Measurements from ENCODE around the gene FAM168A. TPM values are rescaled to one million over a fixed set of nuclear protein-coding genes. Genes with fewer than 3 reads are reported as not detected.

FAM168A gene
- total RNA-seq, 1 experiment from 2014 or later = 21.1 TPM

- H3K27me3 Mint-ChIP-seq (ENCODE audit: low read depth) = peaks cover 15% of the 10 kb centered on the region
- no peak overlapping the region for H3K9ac ChIP-seq (ENCODE audit: extremely low read depth, insufficient read length, low read length)
These were observed 43.8 kb upstream of the FAM168A start for GRCh38 chr11:73641668-73642067.

More at GRCh38 chr11:73641668-73642067, 43.8 kb upstream of the FAM168A start:
- Histone ChIP-seq H3K23me2 (ENCODE audit: insufficient read length, low read depth, low read length, poor library complexity, severe bottlenecking) (peaks cover 12% of the 10 kb centered on the region), H3K4me2 (ENCODE audit: insufficient read depth, insufficient read length, low read length) (no peak overlapping the region), H2BK20ac (ENCODE audit: low read depth, low read length, poor library complexity, severe bottlenecking) (no peak overlapping the region), H2BK120ac (ENCODE audit: low read depth, low read length, poor library complexity, severe bottlenecking) (no peak overlapping the region), H3K79me1 (ENCODE audit: insufficient read depth, low read depth, low read length, poor library complexity, severe bottlenecking) (no peaks in the 10 kb centered on the region), H4K8ac (replicated peaks; ENCODE audit: insufficient read length, low read depth, low read length) (no peak overlapping the region), H3K23ac (ENCODE audit: insufficient read length, low read depth, low read length) (no peak overlapping the region), H4K20me1 (ENCODE audit: control insufficient read depth, insufficient read depth, insufficient read length) (no peaks in the 10 kb centered on the region), H2AFZ (ENCODE audit: low read length) (no peak overlapping the region), H4K5ac (ENCODE audit: insufficient read length, low read depth, low read length) (no peak overlapping the region), H4K91ac (ENCODE audit: insufficient read length, low read depth, low read length) (no peak overlapping the region), H3K27ac (ENCODE audit: insufficient read length, low read depth, low read length) (no peak overlapping the region), H3K56ac (ENCODE audit: insufficient read length, low read depth, low read length) (no peak overlapping the region), H3K14ac (ENCODE audit: insufficient read depth, low read length) (no peak overlapping the region), H3T11ph (ENCODE audit: low read length) (no peak overlapping the region), H3K4me1 (ENCODE audit: insufficient read depth, low read length) (no peaks in the 10 kb centered on the region), H2BK5ac (ENCODE audit: insufficient read length, low read length) (no peak overlapping the region), H2BK12ac (ENCODE audit: insufficient read length, low read depth, low read length) (no peak overlapping the region), H3K4ac (ENCODE audit: low read depth, low read length) (no peak overlapping the region), H3K27me3 (ENCODE audit: insufficient read depth, low read length) (no peaks in the 10 kb centered on the region; the same call in 1 of the 2 replicates), H2BK15ac (ENCODE audit: low read depth, low read length) (no peak overlapping the region), H3K79me2 (ENCODE audit: insufficient read depth, low read length) (no peaks in the 10 kb centered on the region), H3K9me3 (ENCODE audit: control insufficient read depth, low read depth, low read length) (no peaks in the 10 kb centered on the region), H2AK5ac (ENCODE audit: insufficient read length, low read length) (no peak overlapping the region), H3K18ac (ENCODE audit: insufficient read length, low read depth, low read length) (no peak overlapping the region)
- Mint-ChIP-seq H3K9me3 (no peaks in the 10 kb centered on the region), H3K4me1 (peaks cover 15 to 23% of the 10 kb centered on the region in 2 experiments), H3K27ac (no peak overlapping the region; a peak in 1 of 7 replicates), H3K36me3 (ENCODE audit: insufficient read depth in 1 of 3, low read depth in 3 of 3) (no peaks in the 10 kb centered on the region), H3K4me3 (no peak overlapping the region)
- TF ChIP-seq CTCF (conservative IDR thresholded peaks at IDR 0.05) = no peak
- no peak for DNase-seq
